UCSD-AML1 (cell line): ENCODE results near the gene SBK3.
"Not testable (repeated sequence)": the region's sequence is repeated elsewhere in the genome, so short reads cannot be mapped to it uniquely, and the experiment has no call there.

Experiments used
- DNase-seq: peaks from one replicate; lab custom pipeline; 2025; ENCODE audit not compliant: unreplicated experiment; lab: John Stamatoyannopoulos, UW

Gene SBK3

DNA sequence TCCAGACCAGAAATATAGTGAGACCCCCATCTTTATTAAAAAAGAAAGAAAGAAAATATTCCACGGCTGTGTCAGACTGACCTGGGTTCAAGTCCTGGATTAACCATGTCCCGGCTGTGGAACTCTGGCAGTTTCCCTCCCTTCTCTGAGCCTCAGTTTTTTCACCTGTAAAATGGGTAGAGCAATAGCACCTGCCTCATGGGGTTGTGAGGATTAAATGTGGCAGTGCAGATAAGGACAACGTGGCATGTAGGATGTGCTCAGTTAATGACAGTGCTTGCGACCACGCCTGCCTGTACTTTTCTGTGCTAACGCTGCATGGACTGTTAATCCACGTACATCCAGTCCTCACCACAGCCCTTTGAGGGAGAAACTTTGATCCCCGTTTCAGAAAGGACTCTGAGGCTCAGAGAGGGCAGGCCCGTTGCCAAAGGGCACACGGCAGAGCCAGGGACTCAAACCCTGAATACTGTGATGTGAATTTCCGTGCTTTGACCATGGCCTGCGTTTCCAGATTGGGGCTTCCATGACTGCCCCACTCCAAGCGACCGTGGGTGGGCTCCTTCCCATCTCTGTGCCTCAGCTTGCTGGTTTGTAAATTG is 24.6 kb downstream of the SBK3 start:
- no peak for DNase-seq

DNA sequence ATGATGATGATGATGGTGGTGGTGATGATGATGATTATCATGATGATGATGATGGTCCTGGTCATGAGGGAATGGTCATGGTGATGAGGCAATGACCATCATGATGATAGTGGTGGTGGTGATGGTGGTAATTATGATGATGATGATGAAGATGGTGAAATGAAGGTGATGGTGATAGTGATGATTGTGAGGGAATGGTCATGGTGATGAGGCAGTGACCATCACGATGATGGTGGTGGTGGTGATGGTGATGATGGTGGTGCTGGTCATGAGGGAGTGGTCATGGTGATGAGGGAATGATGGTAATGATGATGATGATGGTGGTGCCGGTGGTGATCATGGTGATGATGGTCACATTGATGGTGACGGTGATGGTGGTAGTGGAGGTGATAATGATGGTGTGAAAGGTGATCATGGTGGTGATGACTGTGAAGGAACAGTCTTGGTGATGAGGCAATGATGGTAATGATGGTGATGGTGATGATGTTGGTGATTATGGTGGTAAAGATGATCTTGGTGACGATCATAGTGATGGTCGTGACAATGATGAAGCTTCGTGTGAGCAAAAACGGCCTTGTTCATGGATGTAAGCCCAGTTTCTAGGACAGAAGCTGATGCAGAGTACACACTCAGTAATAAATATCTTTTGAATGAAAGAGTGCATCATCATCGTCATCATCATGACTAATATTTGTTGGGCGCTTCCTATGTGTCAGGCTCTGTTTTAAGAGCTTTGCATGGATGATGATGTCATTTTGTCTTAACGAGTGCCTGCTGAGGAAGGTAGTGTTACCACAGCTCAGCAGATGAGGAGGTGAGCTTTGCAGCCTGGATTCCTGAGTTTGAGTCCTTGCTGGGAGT is 25.7 kb downstream of the SBK3 start:
- DNase-seq: no peak

GRCh38 chr19:55516878-55517620 is 28.3 kb downstream of the SBK3 start:
- DNase-seq: peak; percentile 91

DNA sequence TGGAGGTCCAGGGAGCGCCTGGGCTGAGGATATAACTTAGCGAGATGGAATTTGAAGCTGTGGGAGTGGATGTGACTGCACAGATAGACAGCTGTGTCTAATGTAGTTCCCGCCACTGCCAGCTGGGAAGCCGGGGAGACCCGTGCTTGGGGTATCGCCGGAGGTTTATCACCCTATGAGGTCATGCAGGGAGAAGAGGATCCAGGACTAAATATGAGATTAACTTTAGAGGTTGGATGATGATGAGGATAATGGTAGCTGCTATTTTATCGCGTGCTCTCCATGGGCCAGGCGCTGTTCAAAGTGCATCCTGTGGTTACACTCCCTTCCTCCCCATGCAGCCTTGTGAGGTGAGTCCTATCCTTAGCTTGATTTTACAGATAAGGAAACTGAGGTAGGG is 37.2 kb downstream of the SBK3 start:
- no peak for DNase-seq

DNA sequence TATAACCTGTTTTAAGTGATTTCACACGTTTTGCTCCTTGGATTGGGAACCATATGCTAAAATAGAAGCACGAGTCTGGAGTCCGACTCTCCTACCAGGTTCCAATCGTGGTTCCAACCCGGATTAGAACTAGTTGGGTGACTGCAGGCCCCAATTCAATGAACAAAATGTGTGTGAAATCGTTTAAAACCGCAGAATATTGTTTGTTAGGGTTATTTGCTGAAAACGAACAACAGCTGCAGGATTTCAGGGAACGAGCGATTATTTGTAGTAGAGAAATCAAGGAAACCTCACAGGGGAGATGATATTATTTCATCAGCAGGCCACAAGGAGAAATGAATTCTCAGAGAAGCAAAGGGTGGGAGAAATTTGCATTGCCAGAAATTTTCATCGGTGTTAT is 40.4 kb downstream of the SBK3 start:
- DNase-seq: no peak

- no peak for DNase-seq
These were observed 41.1 kb downstream of the SBK3 start for GRCh38 chr19:55504252-55504603.

- DNase-seq: peak; percentile 94
These were observed 41.7 kb downstream of the SBK3 start for GRCh38 chr19:55503502-55504251.

DNA sequence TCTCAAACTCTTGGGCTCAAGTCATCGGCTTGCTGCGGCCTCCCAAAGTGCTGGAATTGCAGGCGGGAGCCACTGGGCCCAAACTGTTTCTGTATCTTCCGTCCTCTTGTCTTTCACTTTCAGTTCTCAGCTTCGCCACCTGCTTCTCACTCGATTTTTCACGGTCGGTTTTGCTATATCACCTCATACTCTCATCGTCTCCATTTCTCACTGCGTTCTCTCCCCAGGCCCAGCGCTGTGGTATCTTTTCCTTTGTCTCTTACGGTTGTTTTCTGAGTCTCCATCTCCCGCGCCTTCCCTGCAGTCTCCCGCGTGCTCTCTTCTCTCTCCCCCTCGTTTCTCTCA is 42.2 kb downstream of the SBK3 start:
- no peak for DNase-seq

DNA sequence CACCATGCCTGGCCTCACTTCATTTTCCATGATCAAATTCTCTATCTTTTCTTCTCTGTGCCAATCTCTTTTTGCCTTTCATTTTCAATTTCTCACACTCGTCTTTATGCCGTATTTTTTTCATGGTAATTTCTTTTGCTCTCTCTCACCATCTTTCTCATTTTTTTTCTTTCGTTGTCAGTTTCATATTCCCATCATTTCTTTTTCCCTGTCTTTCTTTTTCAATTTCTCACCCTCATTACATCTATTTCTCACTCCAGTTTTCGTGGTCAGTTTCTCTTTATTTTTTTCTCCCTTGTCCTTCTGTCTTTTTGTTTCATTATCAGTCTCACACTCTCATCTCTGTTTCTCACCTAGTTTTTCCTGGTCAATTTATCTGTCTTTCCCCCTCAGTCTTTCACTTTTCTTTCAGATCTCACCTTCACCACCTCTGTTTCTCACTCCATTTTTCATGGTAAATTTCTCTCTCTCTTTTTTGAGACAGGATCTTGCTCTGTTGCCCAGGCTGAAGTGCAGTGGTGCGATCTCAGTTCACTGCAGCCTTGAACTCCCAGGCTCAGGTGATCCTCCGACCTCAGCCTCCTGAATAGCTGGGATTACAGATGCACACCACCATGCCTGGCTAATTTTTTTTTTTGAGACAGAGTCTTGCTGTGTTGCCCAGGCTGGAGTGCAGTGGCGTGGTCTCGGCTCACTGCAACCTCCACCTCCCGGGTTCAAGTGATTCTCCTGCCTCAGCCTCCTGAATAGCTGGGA is 43.0 kb downstream of the SBK3 start:
- no peak for DNase-seq

- no peak for DNase-seq
These were observed 44.9 kb downstream of the SBK3 start for GRCh38 chr19:55500368-55500952.

GRCh38 chr19:55498246-55498840 is 47.0 kb downstream of the SBK3 start:
- DNase-seq: no peak

GRCh38 chr19:55497763-55498162 is 47.6 kb downstream of the SBK3 start:
- no peak for DNase-seq

- not testable (repeated sequence) for DNase-seq
These were observed 48.5 kb downstream of the SBK3 start for GRCh38 chr19:55496820-55497219.

GRCh38 chr19:55495646-55496349 is 49.5 kb downstream of the SBK3 start:
- no peak for DNase-seq

DNA sequence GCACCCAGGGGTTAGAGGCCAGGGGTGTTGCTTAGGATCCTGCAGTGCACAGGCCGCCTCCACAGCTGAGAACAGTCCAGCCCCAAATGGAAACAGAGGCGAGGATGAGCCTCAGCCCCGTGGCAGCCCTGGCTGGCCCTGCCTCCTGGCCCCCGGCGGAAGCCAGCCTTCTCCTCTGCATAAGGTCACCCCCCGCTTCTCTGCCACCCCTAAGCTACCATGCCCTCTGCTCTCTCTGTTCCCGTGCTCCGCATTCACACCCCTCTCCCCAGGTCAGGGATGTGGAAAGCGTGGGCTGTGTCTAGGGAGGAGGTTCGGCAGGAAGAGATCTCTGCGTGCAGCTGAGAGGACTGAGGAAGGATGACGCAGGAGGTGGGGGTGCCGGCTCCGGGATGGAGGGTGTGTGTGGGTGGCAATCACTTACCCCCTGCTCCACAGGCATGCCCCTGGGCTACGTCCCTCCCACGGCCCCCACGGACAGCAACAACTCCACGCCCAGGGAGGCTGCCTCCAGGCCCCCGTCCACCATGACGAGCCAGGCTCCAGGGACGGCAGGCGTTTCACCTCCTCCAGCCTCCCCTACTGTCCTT is 51.1 kb downstream of the SBK3 start:
- peak; percentile 80 for DNase-seq

GRCh38 chr19:55493645-55494171 is 51.6 kb downstream of the SBK3 start:
- DNase-seq: no peak

- DNase-seq: no peak
These were observed 52.2 kb downstream of the SBK3 start for GRCh38 chr19:55493052-55493644.

- no peak for DNase-seq
These were observed 52.9 kb downstream of the SBK3 start for GRCh38 chr19:55492362-55492944.
